GM12864 (cell line): ENCODE results near the gene KIF25.

Source experiments
- DNase-seq: peaks from one replicate; pipeline ENCODE4 v3.0.0-alpha.2; 2011; ENCODE audit warnings: low read depth
- H3K4me3 ChIP-seq: 2 replicates; pipeline ENCODE4 v1.5.1; 2011; ENCODE audit warnings: mild to moderate bottlenecking, low read depth, low read length, control low read depth
- TF ChIP-seq, protein P1 (sequence below): IDR thresholded peaks from 2 replicates; pipeline ENCODE4 v1.5.1; 2011; ENCODE audit warnings: low read depth, mild to moderate bottlenecking, moderate library complexity, low read length, control low read depth, inconsistent platforms; ENCODE audit errors: missing control alignments

KIF25 gene

DNA sequence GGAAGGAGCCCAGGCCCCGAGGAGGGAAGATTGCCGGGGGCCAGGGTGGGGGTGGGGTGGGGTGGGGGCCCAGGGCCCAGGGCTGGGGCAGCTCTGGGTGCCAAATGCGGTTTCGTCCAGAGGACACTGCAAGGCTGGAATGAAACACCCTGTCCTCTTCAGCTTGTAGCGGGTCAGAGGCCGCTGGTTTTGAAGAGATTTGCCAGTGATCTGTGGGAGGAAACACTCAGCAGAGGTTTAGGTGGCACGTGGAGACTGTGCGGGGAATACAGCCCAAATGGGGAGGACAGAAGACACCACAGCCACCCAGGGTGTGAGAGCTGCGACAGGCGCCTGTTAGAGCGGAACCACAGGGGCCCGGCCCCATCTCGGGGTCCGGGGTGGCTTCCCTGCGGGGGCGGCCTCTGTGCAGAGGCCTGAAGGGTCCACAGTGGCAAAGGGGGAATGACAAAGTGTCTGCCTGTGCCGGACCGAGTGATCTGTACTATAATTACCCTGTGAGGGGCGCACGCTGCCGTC, 52.3 kb downstream of the KIF25 start:
- TF ChIP-seq, protein P1, sequence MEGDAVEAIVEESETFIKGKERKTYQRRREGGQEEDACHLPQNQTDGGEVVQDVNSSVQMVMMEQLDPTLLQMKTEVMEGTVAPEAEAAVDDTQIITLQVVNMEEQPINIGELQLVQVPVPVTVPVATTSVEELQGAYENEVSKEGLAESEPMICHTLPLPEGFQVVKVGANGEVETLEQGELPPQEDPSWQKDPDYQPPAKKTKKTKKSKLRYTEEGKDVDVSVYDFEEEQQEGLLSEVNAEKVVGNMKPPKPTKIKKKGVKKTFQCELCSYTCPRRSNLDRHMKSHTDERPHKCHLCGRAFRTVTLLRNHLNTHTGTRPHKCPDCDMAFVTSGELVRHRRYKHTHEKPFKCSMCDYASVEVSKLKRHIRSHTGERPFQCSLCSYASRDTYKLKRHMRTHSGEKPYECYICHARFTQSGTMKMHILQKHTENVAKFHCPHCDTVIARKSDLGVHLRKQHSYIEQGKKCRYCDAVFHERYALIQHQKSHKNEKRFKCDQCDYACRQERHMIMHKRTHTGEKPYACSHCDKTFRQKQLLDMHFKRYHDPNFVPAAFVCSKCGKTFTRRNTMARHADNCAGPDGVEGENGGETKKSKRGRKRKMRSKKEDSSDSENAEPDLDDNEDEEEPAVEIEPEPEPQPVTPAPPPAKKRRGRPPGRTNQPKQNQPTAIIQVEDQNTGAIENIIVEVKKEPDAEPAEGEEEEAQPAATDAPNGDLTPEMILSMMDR, result no peak
- no peak for DNase-seq
- no peak overlapping the region for H3K4me3 ChIP-seq

DNA sequence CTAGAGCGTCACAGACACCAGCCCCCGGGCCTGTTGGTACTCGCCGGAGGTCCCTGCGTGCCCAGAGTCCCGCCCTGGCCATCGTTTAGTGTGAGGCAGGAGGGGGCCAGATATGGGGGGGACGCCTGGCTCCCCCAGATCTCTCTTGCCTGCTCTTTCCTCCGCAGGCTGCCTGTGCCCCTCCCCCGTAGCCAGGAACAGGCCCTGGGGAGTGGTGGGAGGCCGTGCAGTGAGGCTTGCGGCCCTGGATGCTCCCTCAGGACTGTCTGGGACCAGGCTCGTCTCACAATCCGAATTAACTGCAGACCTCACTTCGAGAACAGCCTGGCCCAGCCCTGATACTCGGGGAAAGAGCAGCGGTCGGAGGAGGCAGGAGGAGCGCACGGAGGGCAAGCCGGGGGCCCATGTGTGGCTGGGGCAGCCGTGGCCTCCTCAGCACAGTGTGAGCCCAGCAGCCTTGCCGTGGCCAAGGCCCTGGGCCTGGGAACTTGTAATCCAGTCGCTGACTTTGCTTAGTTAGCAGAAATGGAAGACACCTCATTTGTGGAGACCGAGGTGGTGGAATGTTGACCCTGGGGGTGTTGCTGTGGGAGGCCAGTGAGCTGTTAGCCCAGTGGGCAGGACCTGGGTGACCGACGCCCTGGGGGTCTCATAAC, 52.9 kb downstream of the KIF25 start:
- TF ChIP-seq, protein P1, result no peak
- H3K4me3 ChIP-seq, result no peak overlapping the region
- no peak for DNase-seq

DNA sequence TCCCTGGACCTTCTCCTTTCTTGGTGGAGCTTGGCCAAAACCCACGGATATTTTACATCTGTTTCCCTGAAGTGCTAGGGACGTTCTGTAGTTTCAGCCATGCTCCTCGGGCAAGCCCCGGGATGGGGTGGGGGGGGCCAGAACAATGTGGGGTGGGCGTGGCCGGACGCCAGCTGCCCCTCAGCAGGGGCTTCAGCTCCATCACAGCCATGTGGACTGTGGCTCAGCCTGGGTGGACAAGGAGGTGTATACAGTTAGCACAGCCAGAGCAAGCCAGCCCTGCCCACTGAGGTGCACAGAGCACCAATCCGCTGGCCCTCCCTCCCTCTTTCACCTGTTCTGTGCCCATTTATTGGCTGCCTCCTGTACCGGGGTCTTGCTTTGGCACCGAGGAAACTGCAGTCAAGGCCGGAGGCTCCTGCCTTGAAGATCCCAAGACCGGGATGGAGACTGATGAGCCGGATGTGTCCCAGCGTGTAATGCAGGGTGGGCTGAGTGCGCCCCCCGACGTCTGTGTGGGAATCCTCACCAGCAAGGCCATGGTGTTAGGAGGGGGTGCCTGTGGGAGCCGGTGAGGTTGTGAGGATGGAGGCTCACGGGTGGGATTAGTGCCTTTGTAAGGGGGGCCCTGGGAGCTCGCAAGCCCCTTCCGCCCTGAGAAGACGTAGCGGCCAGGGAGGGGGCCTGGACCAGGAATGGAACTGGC, 53.6 kb downstream of the KIF25 start:
- TF ChIP-seq, protein P1, result no peak
- no peak overlapping the region for H3K4me3 ChIP-seq
- DNase-seq, result no peak

DNA sequence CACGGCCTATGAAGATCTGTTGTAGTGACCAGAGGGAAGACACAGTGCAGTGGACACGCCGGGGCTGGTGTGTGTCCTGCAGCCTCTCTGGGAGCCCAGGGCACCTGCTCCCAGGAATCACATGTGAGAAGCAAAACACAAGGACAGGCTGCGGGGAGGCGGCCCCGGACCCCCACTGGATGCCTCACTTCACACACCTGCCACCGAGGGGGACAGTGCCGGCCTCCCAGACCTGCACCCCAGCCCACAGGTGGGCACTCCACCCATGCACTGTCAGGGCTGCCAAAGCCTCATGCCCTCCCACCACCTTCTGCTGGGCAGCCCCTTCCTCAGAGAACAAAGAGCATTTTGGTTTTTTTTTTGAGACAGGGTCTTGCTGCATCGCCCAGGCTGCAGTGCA, 54.2 kb downstream of the KIF25 start:
- TF ChIP-seq, protein P1, result no peak
- no peak overlapping the region for H3K4me3 ChIP-seq
- no peak for DNase-seq

DNA sequence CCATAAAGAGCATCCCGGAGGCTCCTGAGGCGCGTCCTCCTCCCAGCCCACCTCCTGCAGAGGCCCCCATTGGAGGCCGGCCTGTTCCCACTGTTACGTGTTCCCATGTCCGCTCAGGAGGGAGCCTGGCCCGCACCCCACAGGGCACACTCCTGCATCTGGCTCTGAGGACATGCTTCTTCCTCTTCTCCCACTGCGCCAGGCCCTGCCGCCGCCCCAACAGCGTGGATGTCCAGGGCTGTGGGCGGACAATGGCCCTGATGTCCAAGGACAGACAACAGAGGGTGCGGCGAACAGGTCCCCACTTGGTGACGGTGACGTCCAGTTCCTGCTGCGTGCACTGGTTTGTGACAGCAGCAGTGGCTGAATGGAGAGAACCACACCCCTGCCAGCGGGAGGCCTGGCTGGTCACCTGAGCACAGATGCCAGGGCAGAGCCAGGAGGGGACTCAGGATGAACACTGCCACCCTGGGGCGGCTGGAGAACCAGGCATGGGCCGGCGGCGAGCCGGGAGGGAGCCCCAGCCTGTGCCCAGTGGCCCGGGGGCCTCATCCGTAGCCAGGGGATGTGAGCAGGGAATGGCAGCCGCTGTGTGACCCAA, 54.9 kb downstream of the KIF25 start:
- TF ChIP-seq, protein P1, result no peak
- no peak overlapping the region for H3K4me3 ChIP-seq
- DNase-seq, result no peak

DNA sequence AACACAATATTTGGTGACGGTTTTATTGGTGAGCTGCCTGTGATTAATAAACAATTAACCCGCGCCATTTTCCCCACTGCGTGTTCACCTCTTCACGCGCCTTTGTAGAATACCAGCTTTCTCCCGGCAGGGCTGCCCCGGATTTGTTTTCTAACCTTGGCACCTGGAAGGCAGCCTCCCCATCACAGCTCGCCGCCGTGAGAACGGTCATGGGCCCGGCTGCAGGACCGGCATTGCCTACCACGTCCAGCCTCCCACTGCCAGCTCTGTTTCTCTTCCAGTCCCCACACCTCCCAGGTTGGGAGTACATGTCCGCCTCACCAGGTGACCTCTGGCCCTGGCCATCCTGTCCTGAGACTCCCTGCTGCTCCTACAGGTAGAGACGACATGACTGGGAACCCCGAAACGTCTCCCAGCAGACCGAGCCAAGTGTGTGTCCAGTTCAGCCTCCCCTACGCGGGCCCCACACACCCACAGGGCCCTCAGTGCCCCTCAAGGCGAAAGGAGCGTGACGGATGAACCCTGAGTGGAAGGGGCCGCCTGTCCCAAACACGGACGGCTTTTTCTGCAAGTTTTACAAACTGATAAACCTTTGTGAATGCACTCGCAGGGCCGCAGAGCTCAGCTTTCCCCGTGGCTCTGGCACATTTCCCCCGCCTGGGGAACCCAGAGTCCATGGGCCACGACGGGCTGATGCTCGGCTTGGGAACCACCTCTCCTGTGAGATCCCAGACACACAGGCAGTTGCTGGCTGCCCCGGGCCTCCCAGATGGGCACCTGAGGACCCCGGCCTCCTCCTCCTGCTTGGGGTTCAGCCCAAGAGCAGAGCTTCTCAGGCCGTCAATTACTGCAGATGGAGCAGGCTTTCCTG, 55.9 kb downstream of the KIF25 start:
- DNase-seq, result no peak
- TF ChIP-seq, protein P1, result no peak
- H3K4me3 ChIP-seq, result no peak overlapping the region
